VCaP (cell line): ENCODE data around the gene MACROD2.

ENCODE experiments used
- H3K27ac ChIP-seq: fragments of 450-650 bp; 2 replicates; pipeline ENCODE4 v1.5.1; 2017
- CTCF ChIP-seq: fragments of 450-650 bp; conservative IDR thresholded peaks from 2 replicates; pipeline ENCODE4 v1.5.1; 2017; ENCODE audit warnings: mild to moderate bottlenecking, moderate library complexity

Gene MACROD2

GRCh38 chr20:15379681-15380296 is 1384.5 kb downstream of the MACROD2 start:
- TF ChIP-seq CTCF: no peak
- no peak overlapping the region for H3K27ac ChIP-seq

DNA sequence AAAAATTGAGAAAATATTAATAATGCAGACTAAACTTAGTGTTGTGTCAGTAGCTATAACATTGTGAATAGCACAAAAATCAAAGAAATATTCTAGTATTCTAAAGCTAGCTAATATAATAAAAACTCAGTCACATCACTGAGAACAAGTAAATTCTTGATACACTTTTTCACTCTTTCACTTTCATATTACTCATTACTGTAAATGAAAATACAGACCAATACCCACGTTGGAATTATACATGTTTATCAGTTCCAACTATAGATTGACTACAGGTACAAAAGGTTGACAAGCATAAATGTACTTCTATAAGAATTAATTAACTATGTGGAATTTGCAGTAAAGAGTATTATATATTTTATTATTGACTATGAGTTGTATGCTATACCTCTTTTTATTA is 1385.5 kb downstream of the MACROD2 start:
- no peak for TF ChIP-seq CTCF
- H3K27ac ChIP-seq: no peak overlapping the region

DNA sequence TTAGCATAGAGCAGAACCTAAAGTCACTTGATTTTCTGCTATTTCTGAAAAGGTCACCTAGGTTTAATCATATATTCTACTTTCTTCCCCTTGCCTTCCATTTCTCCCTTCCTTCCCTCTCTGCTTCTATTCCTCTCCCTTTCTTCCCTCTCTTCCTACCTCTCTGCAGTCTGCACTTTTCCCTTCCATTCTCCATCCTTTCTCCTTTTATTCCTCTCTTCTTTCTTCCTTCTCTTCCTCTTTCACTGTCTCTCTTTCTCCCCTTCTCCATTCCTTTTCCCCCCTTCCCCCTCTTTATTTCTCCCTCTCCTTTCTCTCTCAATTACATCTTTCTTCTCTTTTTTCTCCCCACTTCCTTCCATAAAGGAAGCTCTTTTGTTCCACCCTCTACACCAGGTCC is 1391.9 kb downstream of the MACROD2 start:
- TF ChIP-seq CTCF: no peak
- no peak overlapping the region for H3K27ac ChIP-seq

- TF ChIP-seq CTCF: no peak
- H3K27ac ChIP-seq: no peak overlapping the region
Observed at GRCh38 chr20:15395457-15395856, 1400.1 kb downstream of the MACROD2 start.

DNA sequence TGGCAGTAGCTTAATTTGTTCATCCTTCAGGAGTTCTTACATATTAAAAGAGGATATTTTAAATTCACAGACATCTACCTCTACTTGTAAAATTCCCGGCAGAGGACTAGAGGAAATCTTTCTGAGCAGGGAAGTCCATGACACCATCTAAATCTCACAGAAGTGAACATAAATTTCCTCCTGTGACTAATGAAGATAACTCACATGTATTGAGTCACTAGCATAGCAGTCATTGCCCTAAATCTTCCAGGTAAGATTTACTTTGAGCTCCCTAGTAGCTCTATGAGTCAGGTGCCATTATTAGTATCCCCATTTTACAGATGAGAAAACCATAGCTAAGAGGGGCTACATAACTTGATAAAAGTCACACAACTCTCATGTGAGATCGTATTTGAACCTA is 1400.7 kb downstream of the MACROD2 start:
- H3K27ac ChIP-seq: no peak overlapping the region
- no peak for TF ChIP-seq CTCF

- no peak for TF ChIP-seq CTCF
- no peak overlapping the region for H3K27ac ChIP-seq
Observed at GRCh38 chr20:15396900-15397299, 1401.6 kb downstream of the MACROD2 start.

GRCh38 chr20:15399781-15400180 is 1404.5 kb downstream of the MACROD2 start:
- TF ChIP-seq CTCF: no peak
- no peak overlapping the region for H3K27ac ChIP-seq
